NB4 (cell line): ENCODE measurements around the gene KCNH4.

Experiments
- CTCF ChIP-seq: IDR thresholded peaks from one replicate; pipeline ENCODE4 v1.5.1; 2012; ENCODE audit warnings: low read depth, low read length
- MAX ChIP-seq: IDR thresholded peaks from 2 replicates; pipeline ENCODE4 v1.6.1; 2011; ENCODE audit warnings: low read depth, low read length
- POLR2A ChIP-seq: IDR thresholded peaks from 2 replicates; pipeline ENCODE4 v1.6.1; 2011; ENCODE audit warnings: mild to moderate bottlenecking; ENCODE audit not compliant: insufficient read length; ENCODE audit errors: extremely low read depth

GRCh38 chr17:42109086-42109485, 71.9 kb downstream of the KCNH4 start:
- TF ChIP-seq CTCF (no peak), POLR2A (no peak), MAX (no peak)
